Measurements from ENCODE around the gene JAM2. TPM values are rescaled to one million over a fixed set of nuclear protein-coding genes. Genes with fewer than 3 reads are reported as not detected.

JAM2 gene
- total and polyA plus RNA-seq, 10 of the 15 experiments (the other 5 are each of a cell fraction or from before 2014, with no cell fraction given), result 2.1 to 30.4 (median 8.6) TPM

GRCh38 chr21:25660233-25660632, 21.2 kb downstream of the JAM2 start:
- no peak for FAIRE-seq
- CTCF ChIA-PET, result interaction anchor here (0.6 kb wide), 1 partner anchor 935 kb away, joined by 3 read pairs; no protein-coding TSS in a partner anchor
- RAD21 ChIA-PET (ENCODE audit: unreplicated experiment), result no interaction called here

DNA sequence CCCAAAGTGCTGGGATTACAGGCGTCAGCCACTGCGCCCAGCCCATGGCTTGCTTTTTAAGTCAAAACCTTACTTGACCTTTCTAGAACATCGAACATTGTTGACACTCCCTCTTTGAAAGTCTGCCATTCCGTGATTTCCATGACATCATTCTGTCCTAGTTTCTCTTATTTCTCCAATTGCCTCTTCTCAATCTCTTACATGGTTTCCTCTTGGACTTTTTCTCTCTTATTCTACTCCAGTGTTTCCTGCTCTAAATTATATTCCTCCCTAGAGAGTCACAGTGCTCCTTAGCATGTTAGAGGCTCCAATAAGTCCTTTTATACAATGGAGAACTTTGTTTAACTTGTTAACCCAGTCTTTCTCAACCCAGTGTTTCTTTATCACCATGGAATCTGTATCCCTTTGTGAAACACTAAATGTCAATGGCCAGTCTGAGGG, 25.5 kb downstream of the JAM2 start:
- Histone ChIP-seq H3K9ac (ENCODE audit: control insufficient read depth, insufficient read depth, low read length) (no peak overlapping the region), H3K9me3 (replicated peaks; ENCODE audit: control insufficient read depth, insufficient read depth, low read length) (no peaks in the 10 kb centered on the region), H3K27me3 (replicated peaks in 1 of 2; ENCODE audit: control insufficient read depth in 2 of 2, insufficient read depth in 2 of 2, low read length in 1 of 2) (no peaks in the 10 kb centered on the region), H3K79me2 (ENCODE audit: control insufficient read depth, insufficient read depth, low read length) (no peaks in the 10 kb centered on the region), H3K4me2 (ENCODE audit: control insufficient read depth, insufficient read depth) (no peak overlapping the region), H4K20me1 (ENCODE audit: control insufficient read depth, insufficient read depth) (no peaks in the 10 kb centered on the region), H3K36me3 (ENCODE audit: control insufficient read depth in 2 of 2, insufficient read depth in 2 of 2, low read length in 1 of 2) (no peaks in the 10 kb centered on the region), H3K4me1 (ENCODE audit: control insufficient read depth, insufficient read depth, low read length) (no peaks in the 10 kb centered on the region), H3K27ac (ENCODE audit: control insufficient read depth, insufficient read depth) (no peak overlapping the region), H3K4me3 (no peak overlapping the region), H2AFZ (ENCODE audit: control insufficient read depth, low read depth, low read length) (no peak overlapping the region)
- CTCF ChIA-PET, result no interaction called here
- no TSS peak for BruUV-seq (replicated peaks)
- FAIRE-seq (no peak), ATAC-seq (no peak), DNase-seq (ENCODE audit: low read depth, low spot score) (no peak)
- SMC1A ChIA-PET (ENCODE audit: uncharacterized antibody, unreplicated experiment), result no interaction called here
- RAD21 ChIA-PET (ENCODE audit: unreplicated experiment), result no interaction called here
- POLR2A ChIA-PET, result no interaction called here
- in situ Hi-C loops (cut with MboI), result no loop called here
- 69% methylated on average over 4 of the region's 4 CpGs for WGBS (ENCODE audit: insufficient coverage, insufficient replicate concordance, low lambda C conversion rate, missing lambda C conversion rate)
- intact Hi-C loops (cut with micrococcal nuclease; ENCODE audit: unreplicated experiment), result no loop called here
- no peak for TF ChIP-seq EP300 (IDR thresholded peaks at IDR 0.05; ENCODE audit: borderline replicate concordance in 1 of 2, control insufficient read depth in 1 of 2, low read depth in 2 of 2, low read length in 2 of 2)
- no peak for TF ChIP-seq CREM (IDR thresholded peaks at IDR 0.05; ENCODE audit: low read depth)

More at GRCh38 chr21:25660233-25660632, 21.2 kb downstream of the JAM2 start:
- BruUV-seq (replicated peaks), result no TSS peak
- Histone ChIP-seq H3K27me3 (replicated peaks in 1 of 2; ENCODE audit: control insufficient read depth in 2 of 2, insufficient read depth in 2 of 2, low read length in 1 of 2) (no peaks in the 10 kb centered on the region), H3K27ac (ENCODE audit: control insufficient read depth, insufficient read depth) (no peak overlapping the region), H3K4me1 (ENCODE audit: control insufficient read depth, insufficient read depth, low read length) (no peaks in the 10 kb centered on the region), H3K79me2 (ENCODE audit: control insufficient read depth, insufficient read depth, low read length) (no peaks in the 10 kb centered on the region), H4K20me1 (ENCODE audit: control insufficient read depth, insufficient read depth) (no peaks in the 10 kb centered on the region), H3K36me3 (ENCODE audit: control insufficient read depth in 2 of 2, insufficient read depth in 2 of 2, low read length in 1 of 2) (no peaks in the 10 kb centered on the region), H3K9ac (ENCODE audit: control insufficient read depth, insufficient read depth, low read length) (no peak overlapping the region), H3K4me2 (ENCODE audit: control insufficient read depth, insufficient read depth) (no peak overlapping the region), H3K9me3 (replicated peaks; ENCODE audit: control insufficient read depth, insufficient read depth, low read length) (no peaks in the 10 kb centered on the region), H2AFZ (ENCODE audit: control insufficient read depth, low read depth, low read length) (no peak overlapping the region), H3K4me3 (no peak overlapping the region)
- ATAC-seq, result no peak
- 53% methylated on average over 1 of the region's 1 CpG for WGBS (ENCODE audit: insufficient coverage, insufficient replicate concordance, low lambda C conversion rate, missing lambda C conversion rate)
- TF ChIP-seq SP1 (IDR thresholded peaks at IDR 0.05; ENCODE audit: low read depth, low read length), result no peak
- TF ChIP-seq POLR2AphosphoS5 (IDR thresholded peaks at IDR 0.05; ENCODE audit: low read length), result no peak
- TF ChIP-seq PML (IDR thresholded peaks at IDR 0.05; ENCODE audit: low read length), result no peak
- no peak for TF ChIP-seq PAX8 (IDR thresholded peaks at IDR 0.05)
- TF ChIP-seq USF2 (IDR thresholded peaks at IDR 0.05; ENCODE audit: borderline replicate concordance, low read depth, low read length), result no peak
- DNase-seq (ENCODE audit: low read depth, low spot score), result no peak
- intact Hi-C loops (cut with micrococcal nuclease; ENCODE audit: unreplicated experiment), result no loop called here
- POLR2A ChIA-PET, result no interaction called here
- SMC1A ChIA-PET (ENCODE audit: uncharacterized antibody, unreplicated experiment), result interaction anchor here (0.8 kb wide), 1 partner anchor 17 kb away, joined by 3 read pairs; no protein-coding TSS in a partner anchor
- in situ Hi-C loops (cut with MboI), result no loop called here
